Osteocyte (in vitro differentiated cells): ENCODE results near the gene DYRK1A. TPM values are rescaled to one million over a fixed set of nuclear protein-coding genes. Genes with fewer than 3 reads are reported as not detected.

Experiments used
- DNase-seq: peaks from one replicate; pipeline ENCODE4 v3.0.0; 2021; ENCODE audit warnings: mixed read lengths; ENCODE audit not compliant: unreplicated experiment; ENCODE audit errors: extremely low spot score
- H3K27ac Mint-ChIP-seq: one replicate; pipeline ENCODE4 v1.8.0; 2021; ENCODE audit warnings: mild to moderate bottlenecking, mixed read lengths; ENCODE audit not compliant: unreplicated experiment
- H3K27me3 Mint-ChIP-seq: one replicate; pipeline ENCODE4 v1.8.0; 2021; ENCODE audit warnings: mixed read lengths; ENCODE audit not compliant: unreplicated experiment
- H3K36me3 Mint-ChIP-seq: one replicate; pipeline ENCODE4 v1.8.0; 2021; ENCODE audit warnings: mixed read lengths; ENCODE audit not compliant: unreplicated experiment
- H3K4me1 Mint-ChIP-seq: one replicate; pipeline ENCODE4 v1.8.0; 2021; ENCODE audit warnings: mixed read lengths; ENCODE audit not compliant: unreplicated experiment
- H3K4me3 Mint-ChIP-seq: one replicate; pipeline ENCODE4 v1.8.0; 2021; ENCODE audit warnings: mild to moderate bottlenecking, moderate library complexity, mixed read lengths; ENCODE audit not compliant: unreplicated experiment
- H3K9me3 Mint-ChIP-seq: one replicate; pipeline ENCODE4 v1.8.0; 2021; ENCODE audit warnings: mixed read lengths; ENCODE audit not compliant: unreplicated experiment
- total RNA-seq: library from RNA; stranded (reverse); gene quantifications from 2 replicates; pipeline ENCODE4 v1.2.1, GENCODE V29; 2021
- TF ChIP-seq, protein P1 (sequence below): fragments of 200-600 bp; sonication (generic); IDR thresholded peaks from 2 replicates; pipeline ENCODE4 v1.5.0; 2021; ENCODE audit warnings: antibody characterized with exemption, mild to moderate bottlenecking, moderate library complexity

DYRK1A gene
- total RNA-seq, 1 donor from 2014 or later = 63.2 TPM

DNA sequence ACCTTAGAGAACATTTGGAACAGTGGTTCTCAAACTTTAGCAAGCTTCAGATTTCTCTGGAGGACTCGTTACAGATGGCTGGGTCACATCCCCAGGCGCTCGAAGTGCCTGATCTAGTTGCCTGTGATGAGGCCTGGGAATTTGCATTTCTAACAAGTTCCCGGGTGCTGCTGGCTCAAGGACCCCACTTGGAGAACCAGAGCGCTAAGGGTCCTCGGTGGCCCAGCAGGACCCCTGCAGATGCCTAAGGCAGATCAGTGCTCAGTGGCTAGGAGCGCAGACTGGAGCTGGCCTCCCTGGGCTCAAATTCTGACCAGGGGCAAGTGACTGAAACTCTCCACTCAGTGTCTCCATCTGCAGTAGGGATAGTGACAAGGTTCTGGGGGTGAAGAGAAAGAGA is 208.2 kb downstream of the DYRK1A start:
- Mint-ChIP-seq H3K36me3 (no peaks in the 10 kb centered on the region), H3K4me3 (no peak overlapping the region), H3K27me3 (no peaks in the 10 kb centered on the region), H3K4me1 (no peaks in the 10 kb centered on the region), H3K9me3 (peaks cover 8% of the 10 kb centered on the region), H3K27ac (no peak overlapping the region)
- TF ChIP-seq, protein P1, sequence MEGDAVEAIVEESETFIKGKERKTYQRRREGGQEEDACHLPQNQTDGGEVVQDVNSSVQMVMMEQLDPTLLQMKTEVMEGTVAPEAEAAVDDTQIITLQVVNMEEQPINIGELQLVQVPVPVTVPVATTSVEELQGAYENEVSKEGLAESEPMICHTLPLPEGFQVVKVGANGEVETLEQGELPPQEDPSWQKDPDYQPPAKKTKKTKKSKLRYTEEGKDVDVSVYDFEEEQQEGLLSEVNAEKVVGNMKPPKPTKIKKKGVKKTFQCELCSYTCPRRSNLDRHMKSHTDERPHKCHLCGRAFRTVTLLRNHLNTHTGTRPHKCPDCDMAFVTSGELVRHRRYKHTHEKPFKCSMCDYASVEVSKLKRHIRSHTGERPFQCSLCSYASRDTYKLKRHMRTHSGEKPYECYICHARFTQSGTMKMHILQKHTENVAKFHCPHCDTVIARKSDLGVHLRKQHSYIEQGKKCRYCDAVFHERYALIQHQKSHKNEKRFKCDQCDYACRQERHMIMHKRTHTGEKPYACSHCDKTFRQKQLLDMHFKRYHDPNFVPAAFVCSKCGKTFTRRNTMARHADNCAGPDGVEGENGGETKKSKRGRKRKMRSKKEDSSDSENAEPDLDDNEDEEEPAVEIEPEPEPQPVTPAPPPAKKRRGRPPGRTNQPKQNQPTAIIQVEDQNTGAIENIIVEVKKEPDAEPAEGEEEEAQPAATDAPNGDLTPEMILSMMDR = no peak
- no peak for DNase-seq

DNA sequence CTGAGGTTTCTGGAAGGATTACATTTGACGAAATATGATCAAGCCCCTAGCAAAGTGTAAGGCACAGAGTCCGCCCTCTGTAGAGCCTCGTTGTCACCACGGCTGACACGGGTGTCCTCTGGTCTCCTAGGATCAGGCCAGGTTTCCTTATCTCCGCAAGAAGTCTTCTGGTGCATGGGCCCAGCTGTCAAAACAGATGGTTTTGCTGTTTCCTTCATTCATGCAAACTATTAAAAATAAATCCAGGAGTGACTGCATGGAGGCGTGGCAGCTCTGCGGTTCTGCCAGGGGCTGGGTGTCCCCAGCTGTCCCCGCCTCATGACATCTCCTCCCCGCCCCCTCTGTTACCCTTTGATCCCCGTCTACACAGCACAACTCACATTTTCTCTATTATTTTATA is 209.0 kb downstream of the DYRK1A start:
- no peak for DNase-seq
- Mint-ChIP-seq H3K4me3 (no peak overlapping the region), H3K9me3 (peaks cover 13% of the 10 kb centered on the region), H3K27ac (no peak overlapping the region), H3K27me3 (no peaks in the 10 kb centered on the region), H3K36me3 (peaks cover 1% of the 10 kb centered on the region), H3K4me1 (peaks cover 4% of the 10 kb centered on the region)
- TF ChIP-seq, protein P1 = no peak

Other genes starting within 250 kb of the DYRK1A start
- gene VPS26C, start 99.4 kb upstream of the DYRK1A start, total RNA-seq = 50.0 and 51.6 TPM in 2 replicates